Vagina (tissue), 2 donors: ENCODE results near the gene EYS.

Experiments
- POLR2A ChIP-seq, 2 donors: fragments of 450-650 bp; IDR thresholded peaks; one replicate each; pipeline ENCODE4 v1.6.1; 2017; ENCODE audit warnings: antibody characterized with exemption in 2 of 2, mild to moderate bottlenecking in 2 of 2, moderate library complexity in 2 of 2
- TF ChIP-seq, protein P1 (sequence below), 3 experiments: fragments of 450-650 bp in 2 of 3; fragments of 200-600 bp in 1 of 3; sonication (generic) in 1 of 3; IDR thresholded peaks; one replicate each; pipeline ENCODE4 v1.5.1; 2017 to 2019; ENCODE audit warnings: antibody characterized with exemption in 3 of 3, mild to moderate bottlenecking in 2 of 3, moderate library complexity in 2 of 3

- TF ChIP-seq, protein P1, sequence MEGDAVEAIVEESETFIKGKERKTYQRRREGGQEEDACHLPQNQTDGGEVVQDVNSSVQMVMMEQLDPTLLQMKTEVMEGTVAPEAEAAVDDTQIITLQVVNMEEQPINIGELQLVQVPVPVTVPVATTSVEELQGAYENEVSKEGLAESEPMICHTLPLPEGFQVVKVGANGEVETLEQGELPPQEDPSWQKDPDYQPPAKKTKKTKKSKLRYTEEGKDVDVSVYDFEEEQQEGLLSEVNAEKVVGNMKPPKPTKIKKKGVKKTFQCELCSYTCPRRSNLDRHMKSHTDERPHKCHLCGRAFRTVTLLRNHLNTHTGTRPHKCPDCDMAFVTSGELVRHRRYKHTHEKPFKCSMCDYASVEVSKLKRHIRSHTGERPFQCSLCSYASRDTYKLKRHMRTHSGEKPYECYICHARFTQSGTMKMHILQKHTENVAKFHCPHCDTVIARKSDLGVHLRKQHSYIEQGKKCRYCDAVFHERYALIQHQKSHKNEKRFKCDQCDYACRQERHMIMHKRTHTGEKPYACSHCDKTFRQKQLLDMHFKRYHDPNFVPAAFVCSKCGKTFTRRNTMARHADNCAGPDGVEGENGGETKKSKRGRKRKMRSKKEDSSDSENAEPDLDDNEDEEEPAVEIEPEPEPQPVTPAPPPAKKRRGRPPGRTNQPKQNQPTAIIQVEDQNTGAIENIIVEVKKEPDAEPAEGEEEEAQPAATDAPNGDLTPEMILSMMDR (IDR thresholded peaks at IDR 0.05), result no peak
- TF ChIP-seq POLR2A (IDR thresholded peaks at IDR 0.05), result no peak
Observed at GRCh38 chr6:64243618-64244017, 1463.4 kb downstream of the EYS start.
